ENCODE measurements around the gene FOSL2.

The FOSL2 gene

GRCh38 chr2:28392297-28393113, at the start of gene FOSL2:
TSS of gene FOSL2 (plus strand) at chr2:28392858. CDS start at chr2:28393721, 863 bp downstream.
- peak; percentile 95 for DNase-seq

GRCh38 chr2:28343184-28343942, 49.3 kb upstream of the FOSL2 start:
- no peak for DNase-seq

- no peak for DNase-seq
Observed at GRCh38 chr2:28343971-28344715, 48.5 kb upstream of the FOSL2 start.

- no peak for DNase-seq
Observed at GRCh38 chr2:28344756-28345373, 47.8 kb upstream of the FOSL2 start.

- no peak for DNase-seq
Observed at GRCh38 chr2:28345619-28346018, 47.0 kb upstream of the FOSL2 start.

GRCh38 chr2:28346587-28346986, 46.1 kb upstream of the FOSL2 start:
- DNase-seq: no peak

GRCh38 chr2:28347193-28347592, 45.5 kb upstream of the FOSL2 start:
- no peak for DNase-seq

GRCh38 chr2:28347596-28347995, 45.1 kb upstream of the FOSL2 start:
- no peak for DNase-seq

GRCh38 chr2:28348149-28348567, 44.5 kb upstream of the FOSL2 start:
- DNase-seq: no peak

- no peak for DNase-seq
Observed at GRCh38 chr2:28348921-28349320, 43.7 kb upstream of the FOSL2 start.

GRCh38 chr2:28349546-28350165, 43.0 kb upstream of the FOSL2 start:
- DNase-seq: no peak

GRCh38 chr2:28350196-28350595, 42.5 kb upstream of the FOSL2 start:
- DNase-seq: no peak

- DNase-seq: no peak
Observed at GRCh38 chr2:28350791-28351285, 41.8 kb upstream of the FOSL2 start.

- no peak for DNase-seq
Observed at GRCh38 chr2:28351621-28352020, 41.0 kb upstream of the FOSL2 start.

GRCh38 chr2:28352104-28352503, 40.6 kb upstream of the FOSL2 start:
- DNase-seq: no peak

GRCh38 chr2:28352610-28353195, 40.0 kb upstream of the FOSL2 start:
- DNase-seq: no peak

- DNase-seq: no peak
Observed at GRCh38 chr2:28354920-28355520, 37.6 kb upstream of the FOSL2 start.

- no peak for DNase-seq
Observed at GRCh38 chr2:28355521-28356094, 37.0 kb upstream of the FOSL2 start.

GRCh38 chr2:28356095-28356911, 36.4 kb upstream of the FOSL2 start:
- peak; percentile 16 for DNase-seq

GRCh38 chr2:28357055-28357454, 35.6 kb upstream of the FOSL2 start:
- DNase-seq: no peak
